ENCODE measurements around the gene COPZ2. TPM values are rescaled to one million over a fixed set of nuclear protein-coding genes. Genes with fewer than 3 reads are reported as not detected.

Gene COPZ2
- total RNA-seq, 1 donor from 2014 or later = 4.0 TPM

- no peak for DNase-seq (ENCODE audit: low read depth, low spot score)
- no peak for TF ChIP-seq CTCF (conservative IDR thresholded peaks at IDR 0.05)
- no peaks in the 10 kb centered on the region for H3K9me3 Mint-ChIP-seq
- H3K27ac Mint-ChIP-seq (ENCODE audit: unreplicated experiment) = peak overlapping the region; percentile 85
- peaks cover 3% of the 10 kb centered on the region for H3K27me3 Mint-ChIP-seq (ENCODE audit: low read depth)
- peaks cover 49% of the 10 kb centered on the region for H3K36me3 Mint-ChIP-seq (ENCODE audit: low read depth)
- peaks cover 75% of the 10 kb centered on the region for H3K4me1 Mint-ChIP-seq
- H3K4me3 Mint-ChIP-seq = peak overlapping the region; percentile 24
Measured at GRCh38 chr17:47982645-47983390, 54.8 kb downstream of the COPZ2 start.

GRCh38 chr17:47982091-47982617 lies 55.4 kb downstream of the COPZ2 start:
- DNase-seq (ENCODE audit: low read depth, low spot score) = no peak
- H3K36me3 Mint-ChIP-seq (ENCODE audit: low read depth) = peaks cover 49% of the 10 kb centered on the region
- H3K27me3 Mint-ChIP-seq (ENCODE audit: low read depth) = no peaks in the 10 kb centered on the region
- no peak for TF ChIP-seq CTCF (conservative IDR thresholded peaks at IDR 0.05)
- H3K27ac Mint-ChIP-seq (ENCODE audit: unreplicated experiment) = no peak overlapping the region
- H3K4me1 Mint-ChIP-seq = peaks cover 69% of the 10 kb centered on the region
- no peaks in the 10 kb centered on the region for H3K9me3 Mint-ChIP-seq
- peak overlapping the region; percentile 24 for H3K4me3 Mint-ChIP-seq

GRCh38 chr17:47981462-47981861 lies 56.1 kb downstream of the COPZ2 start:
- no peaks in the 10 kb centered on the region for H3K27me3 Mint-ChIP-seq (ENCODE audit: low read depth)
- no peak for DNase-seq (ENCODE audit: low read depth, low spot score)
- H3K9me3 Mint-ChIP-seq = no peaks in the 10 kb centered on the region
- no peak overlapping the region for H3K4me3 Mint-ChIP-seq
- peaks cover 62% of the 10 kb centered on the region for H3K4me1 Mint-ChIP-seq
- peak overlapping the region; percentile 62 for H3K27ac Mint-ChIP-seq (ENCODE audit: unreplicated experiment)
- TF ChIP-seq CTCF (conservative IDR thresholded peaks at IDR 0.05) = no peak
- peaks cover 45% of the 10 kb centered on the region for H3K36me3 Mint-ChIP-seq (ENCODE audit: low read depth)

GRCh38 chr17:47980541-47980940 lies 57.1 kb downstream of the COPZ2 start:
- Mint-ChIP-seq H3K27me3 (ENCODE audit: low read depth) (no peaks in the 10 kb centered on the region), H3K36me3 (ENCODE audit: low read depth) (peaks cover 44% of the 10 kb centered on the region), H3K9me3 (no peaks in the 10 kb centered on the region), H3K4me3 (no peak overlapping the region), H3K4me1 (peaks cover 54% of the 10 kb centered on the region), H3K27ac (ENCODE audit: unreplicated experiment) (peak overlapping the region; percentile 94)
- TF ChIP-seq CTCF (conservative IDR thresholded peaks at IDR 0.05) = no peak
- no peak for DNase-seq (ENCODE audit: low read depth, low spot score)

- Mint-ChIP-seq H3K27ac (ENCODE audit: unreplicated experiment) (no peak overlapping the region), H3K4me1 (peaks cover 48% of the 10 kb centered on the region), H3K27me3 (ENCODE audit: low read depth) (no peaks in the 10 kb centered on the region), H3K4me3 (peak overlapping the region; percentile 54), H3K9me3 (no peaks in the 10 kb centered on the region), H3K36me3 (ENCODE audit: low read depth) (peaks cover 37% of the 10 kb centered on the region)
- DNase-seq (ENCODE audit: low read depth, low spot score) = peak; percentile 72
- peak; percentile 83 for TF ChIP-seq CTCF (conservative IDR thresholded peaks at IDR 0.05)
Measured at GRCh38 chr17:47978324-47978723, 59.3 kb downstream of the COPZ2 start.

Small RNA genes lying within 50 kb of the gene (microRNA-seq; reads per million reads assigned to microRNA genes)
- gene MIR152 = 423 reads per million, percentile 74 among the genes with 10 or more reads in this experiment

Other genes with a start within 250 kb of the COPZ2 start
- 14.3 and 14.6 TPM in 2 replicates for gene OSBPL7, start 216.0 kb downstream of the COPZ2 start, total RNA-seq
- 50.0 and 55.3 TPM in 2 replicates for gene MRPL10, start 206.3 kb downstream of the COPZ2 start, total RNA-seq
- 0.84 and 1.4 TPM in 2 replicates for gene LRRC46, start 206.1 kb downstream of the COPZ2 start, total RNA-seq
- 32.7 and 37.8 TPM in 2 replicates for gene SCRN2, start 196.5 kb downstream of the COPZ2 start, total RNA-seq
- 0.16 and 0.25 TPM in 2 replicates for gene SP6, start 186.6 kb downstream of the COPZ2 start, total RNA-seq
- gene SP2, start 141.6 kb downstream of the COPZ2 start, total RNA-seq = 22.4 and 23.2 TPM in 2 replicates
- 7.1 and 7.5 TPM in 2 replicates for gene PNPO, start 96.2 kb downstream of the COPZ2 start, total RNA-seq
- not detected in 2 replicates for gene PRR15L, start 79.9 kb downstream of the COPZ2 start, total RNA-seq
- gene CDK5RAP3, start 66.7 kb downstream of the COPZ2 start, total RNA-seq = 285 and 301 TPM in 2 replicates
- 121 and 131 TPM in 2 replicates for gene NFE2L1, start 10.6 kb upstream of the COPZ2 start, total RNA-seq
- 210 and 216 TPM in 2 replicates for gene CBX1, start 63.7 kb upstream of the COPZ2 start, total RNA-seq
- 22.6 and 25.8 TPM in 2 replicates for gene SNX11, start 70.0 kb upstream of the COPZ2 start, total RNA-seq